ENCODE results near the gene CHST1.

DNA sequence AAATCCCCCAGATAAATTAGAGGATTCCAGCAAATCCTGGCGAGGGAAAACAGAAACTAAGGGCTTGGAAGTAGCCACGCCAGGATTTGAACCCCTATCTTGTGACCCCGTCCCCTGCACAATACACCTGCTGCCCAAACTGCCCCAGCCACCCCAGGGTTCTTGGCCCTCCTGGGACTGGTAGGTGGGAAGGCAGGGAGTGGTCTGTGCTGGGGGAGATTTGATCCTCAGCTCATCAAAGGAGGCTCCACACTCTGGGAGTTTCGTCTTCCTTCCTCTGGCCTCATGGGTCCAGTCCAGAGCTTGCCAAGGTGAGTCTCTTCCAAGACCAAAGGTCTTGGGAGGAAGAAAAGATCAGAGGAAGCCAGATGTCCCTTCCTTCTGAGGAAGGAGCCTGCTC, 4.5 kb upstream of the CHST1 start:
- TF ChIP-seq GATA3 (IDR thresholded peaks at IDR 0.05; ENCODE audit: low read depth, low read length) (no peak), GATA2 (IDR thresholded peaks at IDR 0.05; ENCODE audit: low read depth, low read length) (no peak)
